Skin of body (tissue), 2 donors: ENCODE measurements around the gene MAPK4. TPM values are rescaled to one million over a fixed set of nuclear protein-coding genes. Genes with fewer than 3 reads are reported as not detected.
"Not testable (repeated sequence)": the region's sequence is repeated elsewhere in the genome, so short reads cannot be mapped to it uniquely, and the experiment has no call there.

Source experiments
- DNase-seq: peaks from one replicate; lab custom pipeline; 2025; lab: John Stamatoyannopoulos, UW
- total RNA-seq: library from RNA; depleted of rRNA; stranded (reverse); fragments of >200 nt; gene quantifications from one replicate; pipeline ENCODE4 v1.2.3, GENCODE V29; 2014

The MAPK4 gene
- total RNA-seq, 1 donor from 2014 or later = 1.8 TPM

DNA sequence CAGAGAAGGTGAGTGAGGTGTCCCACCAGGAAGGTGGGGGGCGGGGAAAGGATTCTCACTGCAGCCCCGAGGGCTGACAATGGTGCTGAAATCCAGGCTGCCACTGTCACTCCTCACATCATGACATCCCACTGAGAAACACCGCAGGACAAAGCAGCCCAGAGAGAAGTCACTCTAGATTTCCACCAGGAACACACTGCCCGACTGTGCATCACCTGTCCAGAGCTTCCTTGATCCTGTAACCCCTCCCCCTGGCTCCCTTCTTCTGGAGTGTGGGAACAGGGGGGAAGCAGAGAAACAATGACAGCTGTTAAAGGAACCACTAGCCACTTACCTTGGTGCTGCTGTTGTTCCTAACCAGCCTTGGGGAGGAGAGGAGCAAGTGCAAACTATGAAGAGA lies 190.1 kb downstream of the MAPK4 start:
- no peak for DNase-seq

DNA sequence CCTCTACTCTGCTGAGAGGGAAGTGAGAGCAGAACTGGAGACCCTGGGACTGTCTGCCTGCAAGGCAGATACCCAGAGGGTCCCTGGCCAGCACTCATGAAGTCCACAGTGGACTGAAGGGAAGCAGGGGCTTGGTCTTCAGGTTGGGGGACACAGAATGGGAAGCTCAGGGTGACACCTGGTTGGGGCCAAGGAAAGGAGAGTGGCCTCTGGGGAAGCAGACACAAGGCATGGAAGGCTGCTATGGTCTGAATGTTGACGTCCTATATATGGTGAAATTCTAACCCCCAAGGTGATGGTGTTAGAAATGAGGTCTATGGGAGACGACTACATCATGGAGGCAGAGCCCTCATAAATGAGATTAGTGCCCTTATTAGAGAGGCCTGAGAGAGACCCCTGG lies 190.7 kb downstream of the MAPK4 start:
- DNase-seq = no peak

GRCh38 chr18:50751490-50751889 lies 191.6 kb downstream of the MAPK4 start:
- DNase-seq = no peak

DNA sequence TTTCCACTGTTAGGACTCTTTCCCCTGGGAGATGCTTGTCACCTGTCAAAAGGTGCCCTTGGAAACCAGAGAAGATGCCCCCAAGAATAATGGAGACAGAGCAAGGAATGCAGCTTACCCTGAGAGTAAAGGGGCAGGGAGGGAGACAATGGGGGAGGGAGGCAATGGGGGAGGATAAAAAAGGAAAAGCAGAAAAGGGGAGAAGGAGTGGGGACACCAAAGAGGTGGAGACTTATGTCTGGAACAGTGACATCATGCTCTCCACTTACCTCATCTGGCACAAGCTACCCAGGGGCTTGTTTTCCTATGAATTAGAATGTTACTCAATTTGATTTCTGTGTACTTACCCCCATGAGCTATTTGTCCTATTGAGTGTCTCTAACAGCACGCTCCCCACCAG lies 192.1 kb downstream of the MAPK4 start:
- DNase-seq = no peak

DNA sequence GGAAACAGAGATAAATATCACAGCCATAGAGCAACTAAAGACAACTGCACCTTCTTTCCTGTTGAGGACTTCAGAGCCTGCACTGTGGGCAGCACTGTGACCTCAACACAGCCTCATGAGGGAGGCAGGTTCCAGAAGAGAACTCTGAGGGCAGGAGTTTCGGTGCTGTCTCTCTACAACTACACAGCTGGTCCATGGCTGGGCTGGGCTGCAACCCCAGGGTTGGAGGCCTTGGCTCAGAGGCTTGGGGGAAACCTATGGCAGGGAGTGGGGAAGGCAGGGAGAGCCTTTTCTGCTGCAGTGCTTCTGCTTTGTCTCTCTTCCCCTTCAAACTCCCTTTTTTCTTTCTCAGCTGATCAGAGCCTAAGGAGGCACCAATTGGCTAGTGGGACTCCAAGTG lies 193.4 kb downstream of the MAPK4 start:
- no peak for DNase-seq

DNA sequence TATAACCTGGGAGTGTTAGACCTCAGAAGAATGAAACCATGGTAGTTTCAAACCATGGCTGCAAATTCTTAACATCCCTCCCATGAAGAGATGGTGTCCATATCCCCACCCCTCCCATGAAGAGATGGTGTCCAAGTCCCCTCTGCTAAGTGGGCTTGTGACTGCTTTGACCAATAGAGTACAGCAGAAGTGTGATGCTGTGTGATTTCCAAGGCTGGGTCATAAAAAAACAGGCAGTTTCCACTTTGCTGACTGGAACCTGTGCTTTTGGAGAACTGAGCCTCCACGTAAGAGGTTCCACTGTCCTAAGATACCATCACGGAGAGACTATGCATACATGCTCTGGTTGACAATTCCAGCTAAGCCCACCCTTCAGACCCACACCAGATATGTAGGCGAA lies 194.4 kb downstream of the MAPK4 start:
- no peak for DNase-seq

- no peak for DNase-seq
Observed at GRCh38 chr18:50757358-50757757, 197.5 kb downstream of the MAPK4 start.

- DNase-seq = no peak
Observed at GRCh38 chr18:50769463-50769862, 209.6 kb downstream of the MAPK4 start.

- DNase-seq = no peak
Observed at GRCh38 chr18:50775207-50775606, 215.3 kb downstream of the MAPK4 start.

GRCh38 chr18:50775726-50776125 lies 215.8 kb downstream of the MAPK4 start:
- no peak for DNase-seq

DNA sequence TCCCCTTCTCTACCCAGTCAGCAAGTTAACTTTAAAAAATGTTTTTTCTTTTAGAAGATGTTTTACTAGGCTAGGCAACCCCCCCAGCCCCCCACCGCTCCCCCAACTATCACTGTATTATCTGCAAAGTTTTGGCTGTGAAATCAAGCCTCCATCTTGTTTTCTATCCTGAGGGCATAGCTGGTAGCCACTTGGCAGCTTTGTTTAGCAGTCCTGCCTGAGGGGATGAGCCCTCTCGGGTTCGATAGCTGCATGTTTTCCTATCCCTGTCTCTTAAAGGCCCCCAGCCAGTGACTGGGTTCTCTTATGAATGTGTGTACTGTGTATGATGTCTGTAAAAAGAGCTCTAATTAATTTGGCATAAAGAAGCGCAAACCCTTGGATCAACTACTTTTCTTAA lies 216.5 kb downstream of the MAPK4 start:
- DNase-seq = no peak

- not testable (repeated sequence) for DNase-seq
Observed at GRCh38 chr18:50779021-50779420, 219.1 kb downstream of the MAPK4 start.

Other genes starting within 250 kb of the MAPK4 start
- 4.1 TPM for gene SKA1, start 185.0 kb upstream of the MAPK4 start, total RNA-seq